ENCODE data around the gene RAG1. TPM values are rescaled to one million over a fixed set of nuclear protein-coding genes. Genes with fewer than 3 reads are reported as not detected.

RAG1 gene
- total and polyA plus RNA-seq, 3 donors from 2014 or later: 1.4 to 3.5 (median 1.5) TPM

DNA sequence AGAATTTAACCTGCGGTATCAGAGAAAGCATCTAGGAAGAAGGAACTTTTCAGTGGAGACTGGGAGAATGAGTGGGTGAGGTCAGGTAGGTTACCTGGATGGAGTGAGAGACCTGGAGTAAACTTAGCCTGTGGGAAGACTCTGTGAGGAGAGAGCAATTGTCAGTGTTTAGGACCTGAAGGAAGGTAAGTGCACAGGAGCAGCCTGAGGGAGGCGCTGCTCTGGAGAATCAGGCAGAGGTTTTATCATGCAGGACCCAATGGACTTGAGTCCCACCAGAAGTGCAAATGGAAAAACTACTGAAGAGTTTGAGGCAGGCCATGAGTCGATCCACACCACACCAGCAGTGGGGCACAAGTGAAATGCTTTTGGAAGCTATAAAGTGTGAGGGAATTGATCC is 15.9 kb downstream of the RAG1 start:
- Histone ChIP-seq H3K27me3 (no peaks in the 10 kb centered on the region), H3K36me3 (ENCODE audit: low read depth, missing control alignments) (no peaks in the 10 kb centered on the region), H3K9me3 (no peaks in the 10 kb centered on the region), H3K4me1 (no peaks in the 10 kb centered on the region), H3K27ac (no peak overlapping the region), H3K4me3 (no peak overlapping the region)
- intact Hi-C loops (cut with DNase I; ENCODE audit: low total_unique reads): no loop called here
- no peak for DNase-seq
- no peak for TF ChIP-seq POLR2A (IDR thresholded peaks at IDR 0.05)
- TF ChIP-seq, protein P1, sequence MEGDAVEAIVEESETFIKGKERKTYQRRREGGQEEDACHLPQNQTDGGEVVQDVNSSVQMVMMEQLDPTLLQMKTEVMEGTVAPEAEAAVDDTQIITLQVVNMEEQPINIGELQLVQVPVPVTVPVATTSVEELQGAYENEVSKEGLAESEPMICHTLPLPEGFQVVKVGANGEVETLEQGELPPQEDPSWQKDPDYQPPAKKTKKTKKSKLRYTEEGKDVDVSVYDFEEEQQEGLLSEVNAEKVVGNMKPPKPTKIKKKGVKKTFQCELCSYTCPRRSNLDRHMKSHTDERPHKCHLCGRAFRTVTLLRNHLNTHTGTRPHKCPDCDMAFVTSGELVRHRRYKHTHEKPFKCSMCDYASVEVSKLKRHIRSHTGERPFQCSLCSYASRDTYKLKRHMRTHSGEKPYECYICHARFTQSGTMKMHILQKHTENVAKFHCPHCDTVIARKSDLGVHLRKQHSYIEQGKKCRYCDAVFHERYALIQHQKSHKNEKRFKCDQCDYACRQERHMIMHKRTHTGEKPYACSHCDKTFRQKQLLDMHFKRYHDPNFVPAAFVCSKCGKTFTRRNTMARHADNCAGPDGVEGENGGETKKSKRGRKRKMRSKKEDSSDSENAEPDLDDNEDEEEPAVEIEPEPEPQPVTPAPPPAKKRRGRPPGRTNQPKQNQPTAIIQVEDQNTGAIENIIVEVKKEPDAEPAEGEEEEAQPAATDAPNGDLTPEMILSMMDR (IDR thresholded peaks at IDR 0.05): no peak
- WGBS, 2 donors: 61 to 63% methylated on average over 3 of the region's 3 CpGs

- no peak for TF ChIP-seq POLR2A (IDR thresholded peaks at IDR 0.05)
- TF ChIP-seq, protein P1 (IDR thresholded peaks at IDR 0.05): no peak
- Histone ChIP-seq H3K9me3 (no peaks in the 10 kb centered on the region), H3K27ac (no peak overlapping the region), H3K36me3 (ENCODE audit: low read depth, missing control alignments) (no peaks in the 10 kb centered on the region), H3K4me3 (no peak overlapping the region), H3K4me1 (no peaks in the 10 kb centered on the region), H3K27me3 (no peaks in the 10 kb centered on the region)
- intact Hi-C loops (cut with DNase I; ENCODE audit: low total_unique reads): no loop called here
- DNase-seq: no peak
Measured at GRCh38 chr11:36586543-36586942, 18.7 kb downstream of the RAG1 start.

- intact Hi-C loops (cut with DNase I; ENCODE audit: low total_unique reads): no loop called here
- no peaks in the 10 kb centered on the region for H3K9me3 ChIP-seq
- no peak for DNase-seq
- no peaks in the 10 kb centered on the region for H3K36me3 ChIP-seq (ENCODE audit: low read depth, missing control alignments)
- no peaks in the 10 kb centered on the region for H3K27me3 ChIP-seq
- WGBS, 2 donors: 44 to 65% methylated on average over 1 of the region's 1 CpG
- H3K27ac ChIP-seq: no peak overlapping the region
- no peak for TF ChIP-seq POLR2A (IDR thresholded peaks at IDR 0.05)
- TF ChIP-seq, protein P1 (IDR thresholded peaks at IDR 0.05): no peak
- no peak overlapping the region for H3K4me3 ChIP-seq
- no peaks in the 10 kb centered on the region for H3K4me1 ChIP-seq
Measured at GRCh38 chr11:36588099-36588498, 20.3 kb downstream of the RAG1 start.

DNA sequence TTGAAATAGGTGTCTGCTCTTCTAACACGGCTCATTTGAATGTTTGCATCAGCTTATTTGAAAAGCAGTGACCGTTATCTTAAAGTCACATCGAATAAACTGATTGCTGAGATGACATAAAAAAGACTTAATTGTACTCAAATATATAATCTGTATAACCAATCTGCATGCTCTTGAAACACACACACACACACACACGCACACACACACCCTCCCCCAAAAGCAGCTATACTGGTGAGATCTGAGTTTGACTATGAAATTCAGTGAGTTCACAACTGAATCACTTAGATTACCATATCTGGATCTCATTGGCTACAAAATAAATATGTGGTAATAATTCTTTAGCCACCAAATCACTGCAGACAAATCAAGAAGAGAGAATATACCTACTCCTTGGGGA is 22.7 kb downstream of the RAG1 start:
- intact Hi-C loops (cut with DNase I; ENCODE audit: low total_unique reads): no loop called here
- H3K27me3 ChIP-seq: no peaks in the 10 kb centered on the region
- H3K27ac ChIP-seq: no peak overlapping the region
- no peak for DNase-seq
- no peak overlapping the region for H3K4me3 ChIP-seq
- H3K9me3 ChIP-seq: no peaks in the 10 kb centered on the region
- H3K4me1 ChIP-seq: no peaks in the 10 kb centered on the region
- TF ChIP-seq POLR2A (IDR thresholded peaks at IDR 0.05): no peak
- TF ChIP-seq, protein P1 (IDR thresholded peaks at IDR 0.05): no peak
- WGBS, 2 donors: 53 to 66% methylated on average over 4 of the region's 4 CpGs
- no peaks in the 10 kb centered on the region for H3K36me3 ChIP-seq (ENCODE audit: low read depth, missing control alignments)

GRCh38 chr11:36591433-36591832 is 23.6 kb downstream of the RAG1 start:
- no peak overlapping the region for H3K4me3 ChIP-seq
- no peaks in the 10 kb centered on the region for H3K9me3 ChIP-seq
- DNase-seq: no peak
- intact Hi-C loops (cut with DNase I; ENCODE audit: low total_unique reads): no loop called here
- no peaks in the 10 kb centered on the region for H3K27me3 ChIP-seq
- no peaks in the 10 kb centered on the region for H3K4me1 ChIP-seq
- TF ChIP-seq, protein P1 (IDR thresholded peaks at IDR 0.05): no peak
- no peak for TF ChIP-seq POLR2A (IDR thresholded peaks at IDR 0.05)
- H3K27ac ChIP-seq: no peak overlapping the region
- no peaks in the 10 kb centered on the region for H3K36me3 ChIP-seq (ENCODE audit: low read depth, missing control alignments)
- WGBS, 2 donors: 50 to 55% methylated on average over 1 of the region's 1 CpG

Data from testis (tissue), 3 donors.